Measurements from ENCODE around the gene NOTO. TPM values are rescaled to one million over a fixed set of nuclear protein-coding genes. Genes with fewer than 3 reads are reported as not detected.
A peak's percentile ranks its signal among the peaks of the same experiment; 100 is the strongest.

The NOTO gene
- total RNA-seq, 1 experiment from 2014 or later: not detected

DNA sequence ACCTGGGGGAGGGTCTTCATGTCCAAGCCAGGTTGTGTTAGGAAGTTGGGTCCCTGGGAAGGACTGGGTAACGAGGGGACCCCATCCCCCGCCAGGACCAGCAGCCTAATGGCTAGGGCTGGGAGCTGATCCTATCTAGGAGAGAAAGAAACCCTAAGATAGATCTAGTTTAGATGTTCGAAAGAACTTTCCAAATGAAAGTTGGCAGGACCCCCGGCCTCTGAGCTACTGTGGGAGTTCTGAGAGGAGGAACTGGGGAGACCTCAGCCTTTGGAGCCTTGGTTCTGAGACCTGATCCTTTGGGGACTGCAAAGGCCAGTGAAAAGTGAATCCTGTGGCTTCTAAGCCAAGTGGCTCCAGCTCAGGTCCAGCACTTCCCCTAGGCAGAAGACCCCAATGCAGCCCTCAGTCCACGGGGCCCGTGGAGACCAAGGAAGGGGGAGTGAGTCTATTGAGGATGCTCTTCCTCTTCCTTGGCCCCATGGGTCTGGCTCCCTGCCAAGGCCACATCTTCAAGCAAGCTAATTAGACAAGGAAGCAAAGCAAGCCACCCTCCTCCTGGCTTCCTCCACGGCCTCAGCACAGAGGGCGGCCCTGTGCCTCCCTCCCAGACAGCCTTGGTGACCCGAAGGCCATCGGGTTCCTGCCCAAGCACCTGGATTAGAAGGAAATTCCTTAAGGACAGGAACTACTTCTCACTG lies 55.2 kb downstream of the NOTO start:
- no peak for DNase-seq (ENCODE audit: low read depth)

DNA sequence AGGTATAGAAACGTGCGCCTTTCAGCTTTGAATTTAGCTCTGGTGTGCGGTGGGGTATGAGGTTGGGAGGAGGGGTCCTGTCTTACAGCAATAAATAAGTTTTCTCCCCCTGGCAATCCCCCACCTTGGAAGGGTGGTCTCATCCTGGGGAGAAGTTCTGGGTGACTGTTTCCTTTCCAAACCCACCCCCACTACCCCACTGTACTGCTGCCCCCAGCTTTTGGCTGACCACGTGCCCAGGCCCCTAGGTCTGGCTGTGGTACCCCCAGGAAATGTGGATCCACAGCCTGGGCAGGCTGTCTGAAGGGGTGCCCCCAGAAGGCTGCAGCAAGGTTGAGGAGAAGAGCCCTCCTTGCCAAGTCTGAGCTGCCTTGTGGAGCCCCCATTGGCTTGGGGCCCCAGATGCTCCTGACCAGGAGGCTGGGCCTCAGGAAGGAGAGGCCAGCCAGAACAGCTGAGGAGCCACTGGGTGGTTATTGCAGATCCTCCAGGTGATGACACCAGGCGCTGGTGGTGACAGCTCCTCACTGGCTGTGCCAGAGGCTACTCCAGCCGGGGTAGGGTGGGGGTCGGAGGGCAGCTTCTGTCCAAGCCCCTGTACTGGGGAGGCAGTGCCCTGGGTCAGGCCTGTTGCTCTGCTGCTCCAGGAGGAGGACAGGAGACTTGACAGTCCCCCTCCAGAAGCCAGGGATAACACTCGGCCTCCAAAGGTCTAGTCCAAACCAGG lies 56.0 kb downstream of the NOTO start:
- DNase-seq (ENCODE audit: low read depth): no peak

- no peak for DNase-seq (ENCODE audit: low read depth)
Observed at GRCh38 chr2:73258913-73259215, 56.5 kb downstream of the NOTO start.

GRCh38 chr2:73259276-73259675 lies 56.9 kb downstream of the NOTO start:
- DNase-seq (ENCODE audit: low read depth): no peak

GRCh38 chr2:73259704-73260337 lies 57.4 kb downstream of the NOTO start:
- no peak for DNase-seq (ENCODE audit: low read depth)

- DNase-seq (ENCODE audit: low read depth): peak; percentile 52
Observed at GRCh38 chr2:73260338-73260984, 58.1 kb downstream of the NOTO start.

Other genes starting within 250 kb of the NOTO start
- 7.9 and 17.3 TPM in 2 replicates for gene SFXN5, start 130.9 kb upstream of the NOTO start, total RNA-seq (2014; rRNA removed; shearing (Covaris generic))
- gene RAB11FIP5, start 89.6 kb upstream of the NOTO start, total RNA-seq (2014; rRNA removed; shearing (Covaris generic)): 19.4 and 40.8 TPM in 2 replicates
- 12.8 and 20.5 TPM in 2 replicates for gene SMYD5, start 11.7 kb downstream of the NOTO start, total RNA-seq (2014; rRNA removed; shearing (Covaris generic))
- 32.3 and 35.3 TPM in 2 replicates for gene PRADC1, start 30.7 kb downstream of the NOTO start, total RNA-seq (2014; rRNA removed; shearing (Covaris generic))
- 246 and 380 TPM in 2 replicates for gene CCT7, start 31.7 kb downstream of the NOTO start, total RNA-seq (2014; rRNA removed; shearing (Covaris generic))
- gene FBXO41, start 81.9 kb downstream of the NOTO start, total RNA-seq (2014; rRNA removed; shearing (Covaris generic)): 1.1 and 2.2 TPM in 2 replicates
- not detected in 2 replicates for gene EGR4, start 91.0 kb downstream of the NOTO start, total RNA-seq (2014; rRNA removed; shearing (Covaris generic))
- 15.0 and 21.6 TPM in 2 replicates for gene ALMS1, start 183.3 kb downstream of the NOTO start, total RNA-seq (2014; rRNA removed; shearing (Covaris generic))